ENCODE measurements around the gene ZNF107. TPM values are rescaled to one million over a fixed set of nuclear protein-coding genes. Genes with fewer than 3 reads are reported as not detected.

The ZNF107 gene
- total RNA-seq, 1 experiment from 2014 or later = 13.0 TPM

- Histone ChIP-seq H3K4me3 (ENCODE audit: low read depth, low read length) (no peak overlapping the region), H3K9me3 (0 out of 2 replicates have a peak, but pooled peaks cover 4% of the 10 kb centered on the region), H3K4me1 (no peaks in the 10 kb centered on the region), H3K36me3 (ENCODE audit: control insufficient read depth, insufficient read depth, low read length) (no peaks in the 10 kb centered on the region), H3K27me3 (replicated peaks; ENCODE audit: control insufficient read depth, insufficient read depth, low read length) (no peaks in the 10 kb centered on the region)
- Mint-ChIP-seq H3K4me3 (ENCODE audit: unreplicated experiment) (no peak overlapping the region), H3K9me3 (ENCODE audit: unreplicated experiment) (peaks cover 35% of the 10 kb centered on the region), H3K36me3 (ENCODE audit: insufficient read depth, unreplicated experiment) (no peaks in the 10 kb centered on the region), H3K27me3 (ENCODE audit: insufficient read depth, unreplicated experiment) (no peaks in the 10 kb centered on the region), H3K4me1 (ENCODE audit: low read depth, unreplicated experiment) (no peaks in the 10 kb centered on the region), H3K27ac (ENCODE audit: unreplicated experiment) (no peak overlapping the region)
- ChIA-PET POLR2A (no interaction called here), CTCF (no interaction called here)
- TF ChIP-seq, protein P1, sequence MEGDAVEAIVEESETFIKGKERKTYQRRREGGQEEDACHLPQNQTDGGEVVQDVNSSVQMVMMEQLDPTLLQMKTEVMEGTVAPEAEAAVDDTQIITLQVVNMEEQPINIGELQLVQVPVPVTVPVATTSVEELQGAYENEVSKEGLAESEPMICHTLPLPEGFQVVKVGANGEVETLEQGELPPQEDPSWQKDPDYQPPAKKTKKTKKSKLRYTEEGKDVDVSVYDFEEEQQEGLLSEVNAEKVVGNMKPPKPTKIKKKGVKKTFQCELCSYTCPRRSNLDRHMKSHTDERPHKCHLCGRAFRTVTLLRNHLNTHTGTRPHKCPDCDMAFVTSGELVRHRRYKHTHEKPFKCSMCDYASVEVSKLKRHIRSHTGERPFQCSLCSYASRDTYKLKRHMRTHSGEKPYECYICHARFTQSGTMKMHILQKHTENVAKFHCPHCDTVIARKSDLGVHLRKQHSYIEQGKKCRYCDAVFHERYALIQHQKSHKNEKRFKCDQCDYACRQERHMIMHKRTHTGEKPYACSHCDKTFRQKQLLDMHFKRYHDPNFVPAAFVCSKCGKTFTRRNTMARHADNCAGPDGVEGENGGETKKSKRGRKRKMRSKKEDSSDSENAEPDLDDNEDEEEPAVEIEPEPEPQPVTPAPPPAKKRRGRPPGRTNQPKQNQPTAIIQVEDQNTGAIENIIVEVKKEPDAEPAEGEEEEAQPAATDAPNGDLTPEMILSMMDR (IDR thresholded peaks at IDR 0.05; ENCODE audit: insufficient read depth in 1 of 2, low read depth in 1 of 2, low read length in 1 of 2, severe bottlenecking in 1 of 2, unreplicated experiment in 1 of 2) = no peak
- intact Hi-C loops (cut with micrococcal nuclease; ENCODE audit: unreplicated experiment) = no loop called here
- DNase-seq = no peak
- BruUV-seq (replicated peaks) = no TSS peak
These were observed 23.9 kb upstream of the ZNF107 start for GRCh38 chr7:64642046-64642445.

DNA sequence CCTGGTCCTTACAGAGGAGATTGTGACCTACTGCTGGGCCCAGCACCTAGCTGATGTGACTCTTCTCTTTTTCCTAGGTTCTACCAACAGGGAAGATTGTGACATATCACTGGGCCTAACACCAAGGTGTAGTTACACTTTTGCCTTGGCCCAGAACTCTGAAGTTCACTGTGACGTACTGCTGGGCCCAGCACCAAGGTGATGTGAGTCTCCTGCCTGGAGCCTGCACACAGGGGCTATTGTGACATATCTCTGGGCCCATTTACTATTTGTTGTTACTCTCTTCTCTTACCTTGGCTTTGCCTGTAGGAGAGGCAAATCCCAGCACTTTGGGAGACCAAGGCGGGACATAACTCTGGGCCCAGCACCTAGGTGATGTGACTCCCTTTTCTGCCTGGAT is 23.1 kb upstream of the ZNF107 start:
- no peak overlapping the region for H3K4me3 ChIP-seq (ENCODE audit: low read depth, low read length)
- DNase-seq = no peak
- intact Hi-C loops (cut with micrococcal nuclease; ENCODE audit: unreplicated experiment) = no loop called here
- no peaks in the 10 kb centered on the region for H3K27me3 ChIP-seq (replicated peaks; ENCODE audit: control insufficient read depth, insufficient read depth, low read length)
- no peaks in the 10 kb centered on the region for H3K27me3 Mint-ChIP-seq (ENCODE audit: insufficient read depth, unreplicated experiment)
- no peaks in the 10 kb centered on the region for H3K4me1 Mint-ChIP-seq (ENCODE audit: low read depth, unreplicated experiment)
- H3K27ac Mint-ChIP-seq (ENCODE audit: unreplicated experiment) = no peak overlapping the region
- ChIA-PET POLR2A (no interaction called here), CTCF (no interaction called here)
- TF ChIP-seq, protein P1 (IDR thresholded peaks at IDR 0.05; ENCODE audit: insufficient read depth in 1 of 2, low read depth in 1 of 2, low read length in 1 of 2, severe bottlenecking in 1 of 2, unreplicated experiment in 1 of 2) = no peak
- H3K4me1 ChIP-seq = no peaks in the 10 kb centered on the region
- no peaks in the 10 kb centered on the region for H3K36me3 ChIP-seq (ENCODE audit: control insufficient read depth, insufficient read depth, low read length)
- H3K9me3 ChIP-seq = 0 out of 2 replicates have a peak, but pooled peaks cover 2% of the 10 kb centered on the region
- H3K4me3 Mint-ChIP-seq (ENCODE audit: unreplicated experiment) = no peak overlapping the region
- BruUV-seq (replicated peaks) = no TSS peak
- H3K36me3 Mint-ChIP-seq (ENCODE audit: insufficient read depth, unreplicated experiment) = no peaks in the 10 kb centered on the region
- peaks cover 26% of the 10 kb centered on the region for H3K9me3 Mint-ChIP-seq (ENCODE audit: unreplicated experiment)

GRCh38 chr7:64643566-64643965 is 22.4 kb upstream of the ZNF107 start:
- H3K36me3 Mint-ChIP-seq (ENCODE audit: insufficient read depth, unreplicated experiment) = no peaks in the 10 kb centered on the region
- H3K4me1 Mint-ChIP-seq (ENCODE audit: low read depth, unreplicated experiment) = no peaks in the 10 kb centered on the region
- DNase-seq = no peak
- no peaks in the 10 kb centered on the region for H3K4me1 ChIP-seq
- no peaks in the 10 kb centered on the region for H3K36me3 ChIP-seq (ENCODE audit: control insufficient read depth, insufficient read depth, low read length)
- H3K4me3 ChIP-seq (ENCODE audit: low read depth, low read length) = no peak overlapping the region
- H3K9me3 ChIP-seq = 0 out of 2 replicates have a peak, but pooled peaks cover 2% of the 10 kb centered on the region
- H3K9me3 Mint-ChIP-seq (ENCODE audit: unreplicated experiment) = peaks cover 25% of the 10 kb centered on the region
- intact Hi-C loops (cut with micrococcal nuclease; ENCODE audit: unreplicated experiment) = no loop called here
- no peak overlapping the region for H3K27ac Mint-ChIP-seq (ENCODE audit: unreplicated experiment)
- H3K27me3 ChIP-seq (replicated peaks; ENCODE audit: control insufficient read depth, insufficient read depth, low read length) = no peaks in the 10 kb centered on the region
- TF ChIP-seq, protein P1 (IDR thresholded peaks at IDR 0.05; ENCODE audit: insufficient read depth in 1 of 2, low read depth in 1 of 2, low read length in 1 of 2, severe bottlenecking in 1 of 2, unreplicated experiment in 1 of 2) = no peak
- CTCF ChIA-PET = no interaction called here
- POLR2A ChIA-PET = no interaction called here
- H3K4me3 Mint-ChIP-seq (ENCODE audit: unreplicated experiment) = no peak overlapping the region
- H3K27me3 Mint-ChIP-seq (ENCODE audit: insufficient read depth, unreplicated experiment) = no peaks in the 10 kb centered on the region
- BruUV-seq (replicated peaks) = no TSS peak

All from Caco-2 (cell line).